ENCODE data around the gene PTH2. TPM values are rescaled to one million over a fixed set of nuclear protein-coding genes. Genes with fewer than 3 reads are reported as not detected.

PTH2 gene
- polyA plus RNA-seq, 1 donor (not counting 4 experiments of a cell fraction or from before 2014, with no cell fraction given) = not detected

DNA sequence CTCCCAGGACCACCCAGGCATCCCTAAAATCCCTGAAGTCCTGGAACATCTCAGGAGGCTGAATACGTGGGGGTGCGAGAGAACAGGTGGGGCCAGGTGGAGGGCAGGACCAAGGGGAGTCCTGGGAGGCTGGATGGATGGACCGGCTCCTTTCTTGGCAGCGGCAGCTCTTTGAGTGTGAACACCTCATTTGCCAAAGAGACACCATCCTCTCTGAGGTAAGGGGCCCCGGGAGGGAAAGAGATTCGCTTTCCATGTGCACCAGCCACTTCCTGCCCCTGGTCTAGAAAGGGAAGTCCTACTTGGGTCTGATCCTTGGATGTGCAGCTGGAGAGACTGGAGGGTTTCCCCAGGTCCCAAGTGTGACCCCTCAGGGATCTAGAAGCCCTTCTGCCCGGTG lies 16.2 kb downstream of the PTH2 start:
- FAIRE-seq (no peak), DNase-seq (ENCODE audit: low read depth, low spot score) (no peak)
- no peaks in the 10 kb centered on the region for H3K27me3 ChIP-seq (ENCODE audit: control insufficient read depth, extremely low read depth, insufficient read depth, low read length)
- H4K20me1 ChIP-seq (ENCODE audit: control insufficient read depth, extremely low read depth, insufficient read depth, low read length) = no peaks in the 10 kb centered on the region
- no peak for TF ChIP-seq EZH2 (IDR thresholded peaks at IDR 0.05; ENCODE audit: low read length)
- TF ChIP-seq, protein P1, sequence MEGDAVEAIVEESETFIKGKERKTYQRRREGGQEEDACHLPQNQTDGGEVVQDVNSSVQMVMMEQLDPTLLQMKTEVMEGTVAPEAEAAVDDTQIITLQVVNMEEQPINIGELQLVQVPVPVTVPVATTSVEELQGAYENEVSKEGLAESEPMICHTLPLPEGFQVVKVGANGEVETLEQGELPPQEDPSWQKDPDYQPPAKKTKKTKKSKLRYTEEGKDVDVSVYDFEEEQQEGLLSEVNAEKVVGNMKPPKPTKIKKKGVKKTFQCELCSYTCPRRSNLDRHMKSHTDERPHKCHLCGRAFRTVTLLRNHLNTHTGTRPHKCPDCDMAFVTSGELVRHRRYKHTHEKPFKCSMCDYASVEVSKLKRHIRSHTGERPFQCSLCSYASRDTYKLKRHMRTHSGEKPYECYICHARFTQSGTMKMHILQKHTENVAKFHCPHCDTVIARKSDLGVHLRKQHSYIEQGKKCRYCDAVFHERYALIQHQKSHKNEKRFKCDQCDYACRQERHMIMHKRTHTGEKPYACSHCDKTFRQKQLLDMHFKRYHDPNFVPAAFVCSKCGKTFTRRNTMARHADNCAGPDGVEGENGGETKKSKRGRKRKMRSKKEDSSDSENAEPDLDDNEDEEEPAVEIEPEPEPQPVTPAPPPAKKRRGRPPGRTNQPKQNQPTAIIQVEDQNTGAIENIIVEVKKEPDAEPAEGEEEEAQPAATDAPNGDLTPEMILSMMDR (optimal IDR thresholded peaks at IDR 0.05 in 1 of 3, IDR thresholded peaks at IDR 0.05 in 1 of 3, conservative IDR thresholded peaks at IDR 0.05 in 1 of 3; ENCODE audit: extremely low read depth in 1 of 3, insufficient read depth in 2 of 3, low read length in 3 of 3) = no peak
- H2AFZ ChIP-seq (ENCODE audit: control insufficient read depth, low read length) = no peak overlapping the region
- no peak overlapping the region for H3K4me2 ChIP-seq (ENCODE audit: control insufficient read depth, extremely low read depth, insufficient read depth, low read depth, low read length)
- H3K79me2 ChIP-seq (ENCODE audit: control insufficient read depth, insufficient read depth, low read length) = no peaks in the 10 kb centered on the region
- peaks cover 6% of the 10 kb centered on the region for H3K4me1 ChIP-seq (ENCODE audit: control insufficient read depth, extremely low read depth, insufficient read depth, low read length)
- dilution Hi-C loops (cut with MboI; ENCODE audit: extremely low pct_ligation_motif_present, low sequenced_read_pairs) = no loop called here
- no peaks in the 10 kb centered on the region for H3K9me3 ChIP-seq (ENCODE audit: control insufficient read depth, low read depth, low read length)
- no peak overlapping the region for H3K9ac ChIP-seq (ENCODE audit: control insufficient read depth, extremely low read depth, insufficient read depth, low read length)
- no peaks in the 10 kb centered on the region for H3K9me1 ChIP-seq (ENCODE audit: control insufficient read depth, extremely low read depth, insufficient read depth, low read length)
- no peak overlapping the region for H3K27ac ChIP-seq (ENCODE audit: control insufficient read depth, insufficient read depth, low read length)
- H3K36me3 ChIP-seq (ENCODE audit: control insufficient read depth in 2 of 2, extremely low read depth in 1 of 2, insufficient read depth in 2 of 2, low read length in 2 of 2) = no peaks in the 10 kb centered on the region
- no peak overlapping the region for H3K4me3 ChIP-seq (ENCODE audit: control insufficient read depth in 2 of 3, extremely low read depth in 1 of 3, insufficient read depth in 2 of 3, low read depth in 1 of 3, low read length in 3 of 3)

DNA sequence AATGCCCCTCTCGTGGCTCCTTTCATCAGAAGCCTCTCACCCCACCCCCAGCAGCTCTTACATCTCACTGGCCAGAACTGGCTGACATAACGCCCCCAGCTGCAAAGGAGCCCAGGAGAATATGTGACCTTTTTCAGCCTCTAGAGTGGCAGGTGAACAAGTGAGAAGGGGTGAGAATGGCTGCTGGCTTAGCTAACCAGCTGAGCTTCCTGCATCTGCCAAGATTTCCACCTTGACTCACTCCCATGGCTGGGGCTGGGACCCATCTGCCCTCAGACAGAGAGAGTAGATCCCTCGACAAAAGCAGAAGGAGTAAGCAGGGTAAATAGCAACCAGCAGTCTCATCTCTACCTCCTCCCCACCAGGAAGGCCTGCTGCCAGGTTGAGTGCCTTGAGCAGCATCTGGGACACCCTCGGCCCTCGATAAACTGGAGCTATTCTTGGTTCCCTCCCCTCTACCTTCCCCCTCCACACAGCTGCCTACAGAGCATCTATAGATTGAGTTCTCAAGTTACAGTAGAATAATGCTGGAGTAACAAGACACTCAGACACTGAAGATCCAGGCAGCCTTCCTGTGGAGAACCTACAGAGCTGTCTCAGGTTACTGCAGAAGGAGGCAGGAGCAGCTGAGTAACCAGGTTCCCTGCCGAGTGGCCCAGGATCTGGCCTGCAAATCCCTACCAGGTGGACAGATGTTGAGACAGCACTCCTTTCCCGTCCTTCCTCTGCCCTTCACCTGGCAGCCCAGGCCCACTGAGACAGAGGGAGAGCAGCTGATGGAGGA lies 19.6 kb downstream of the PTH2 start:
- Histone ChIP-seq H3K27ac (ENCODE audit: control insufficient read depth, insufficient read depth, low read length) (no peak overlapping the region), H2AFZ (ENCODE audit: control insufficient read depth, low read length) (no peak overlapping the region), H4K20me1 (ENCODE audit: control insufficient read depth, extremely low read depth, insufficient read depth, low read length) (no peaks in the 10 kb centered on the region), H3K79me2 (ENCODE audit: control insufficient read depth, insufficient read depth, low read length) (no peaks in the 10 kb centered on the region), H3K27me3 (ENCODE audit: control insufficient read depth, extremely low read depth, insufficient read depth, low read length) (peaks cover 4% of the 10 kb centered on the region), H3K4me2 (ENCODE audit: control insufficient read depth, extremely low read depth, insufficient read depth, low read depth, low read length) (no peak overlapping the region), H3K9ac (ENCODE audit: control insufficient read depth, extremely low read depth, insufficient read depth, low read length) (no peak overlapping the region), H3K4me1 (ENCODE audit: control insufficient read depth, extremely low read depth, insufficient read depth, low read length) (peaks cover under 1% of the 10 kb centered on the region), H3K36me3 (ENCODE audit: control insufficient read depth in 2 of 2, extremely low read depth in 1 of 2, insufficient read depth in 2 of 2, low read length in 2 of 2) (no peaks in the 10 kb centered on the region), H3K4me3 (ENCODE audit: control insufficient read depth in 2 of 3, extremely low read depth in 1 of 3, insufficient read depth in 2 of 3, low read depth in 1 of 3, low read length in 3 of 3) (no peak overlapping the region), H3K9me1 (ENCODE audit: control insufficient read depth, extremely low read depth, insufficient read depth, low read length) (no peaks in the 10 kb centered on the region), H3K9me3 (ENCODE audit: control insufficient read depth, low read depth, low read length) (no peaks in the 10 kb centered on the region)
- FAIRE-seq = no peak
- dilution Hi-C loops (cut with MboI; ENCODE audit: extremely low pct_ligation_motif_present, low sequenced_read_pairs) = no loop called here
- TF ChIP-seq EZH2 (IDR thresholded peaks at IDR 0.05; ENCODE audit: low read length) = no peak
- TF ChIP-seq, protein P1 (optimal IDR thresholded peaks at IDR 0.05 in 1 of 3, IDR thresholded peaks at IDR 0.05 in 1 of 3, conservative IDR thresholded peaks at IDR 0.05 in 1 of 3; ENCODE audit: extremely low read depth in 1 of 3, insufficient read depth in 2 of 3, low read length in 3 of 3) = no peak
- no peak for DNase-seq (ENCODE audit: low read depth, low spot score)

Measured in keratinocyte (primary cell).